Transverse colon (tissue), 4 donors: ENCODE results near the gene KHDC1.
"Not testable (repeated sequence)": the region's sequence is repeated elsewhere in the genome, so short reads cannot be mapped to it uniquely, and the experiment has no call there.

ENCODE experiments used
- EP300 ChIP-seq: sonication (generic); formaldehyde crosslinking; IDR thresholded peaks from one replicate; pipeline ENCODE4 v1.6.1; 2017; ENCODE audit warnings: antibody characterized with exemption, low read depth
- POLR2AphosphoS5 ChIP-seq, 3 donors: sonication (generic); formaldehyde crosslinking; IDR thresholded peaks; one replicate each; pipeline ENCODE4 v1.6.1; 2016; ENCODE audit warnings: antibody characterized with exemption in 3 of 3
- TF ChIP-seq, protein P1 (sequence below), 5 experiments: fragments of 200-600 bp in 3 of 5; fragments of 450-650 bp in 2 of 5; sonication (generic) in 3 of 5; IDR thresholded peaks; 1 replicate in 2 of 5; 2 replicates in 3 of 5; pipeline ENCODE4 v1.5.1; 2016 to 2017; ENCODE audit warnings: antibody characterized with exemption in 5 of 5, inconsistent platforms in 3 of 5, mild to moderate bottlenecking in 2 of 5, moderate library complexity in 1 of 5

DNA sequence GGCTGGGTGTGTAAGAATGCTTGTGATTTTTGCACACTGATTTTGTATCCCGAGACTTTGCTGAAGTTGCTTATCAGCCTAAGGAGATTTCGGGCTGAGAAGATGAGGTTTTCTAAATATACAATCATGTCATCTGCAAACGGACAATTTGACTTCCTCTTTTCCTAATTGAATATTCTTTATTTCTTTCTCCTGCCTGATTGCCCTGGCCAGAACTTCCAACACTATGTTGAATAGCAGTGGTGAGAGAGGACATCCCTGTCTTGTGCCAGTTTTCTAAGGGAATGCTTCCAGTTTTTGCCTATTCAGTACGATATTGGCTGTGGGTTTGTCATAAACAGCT lies 47.5 kb upstream of the KHDC1 start:
- not testable (repeated sequence) for TF ChIP-seq EP300; POLR2AphosphoS5 (IDR thresholded peaks at IDR 0.05)
- TF ChIP-seq, protein P1, sequence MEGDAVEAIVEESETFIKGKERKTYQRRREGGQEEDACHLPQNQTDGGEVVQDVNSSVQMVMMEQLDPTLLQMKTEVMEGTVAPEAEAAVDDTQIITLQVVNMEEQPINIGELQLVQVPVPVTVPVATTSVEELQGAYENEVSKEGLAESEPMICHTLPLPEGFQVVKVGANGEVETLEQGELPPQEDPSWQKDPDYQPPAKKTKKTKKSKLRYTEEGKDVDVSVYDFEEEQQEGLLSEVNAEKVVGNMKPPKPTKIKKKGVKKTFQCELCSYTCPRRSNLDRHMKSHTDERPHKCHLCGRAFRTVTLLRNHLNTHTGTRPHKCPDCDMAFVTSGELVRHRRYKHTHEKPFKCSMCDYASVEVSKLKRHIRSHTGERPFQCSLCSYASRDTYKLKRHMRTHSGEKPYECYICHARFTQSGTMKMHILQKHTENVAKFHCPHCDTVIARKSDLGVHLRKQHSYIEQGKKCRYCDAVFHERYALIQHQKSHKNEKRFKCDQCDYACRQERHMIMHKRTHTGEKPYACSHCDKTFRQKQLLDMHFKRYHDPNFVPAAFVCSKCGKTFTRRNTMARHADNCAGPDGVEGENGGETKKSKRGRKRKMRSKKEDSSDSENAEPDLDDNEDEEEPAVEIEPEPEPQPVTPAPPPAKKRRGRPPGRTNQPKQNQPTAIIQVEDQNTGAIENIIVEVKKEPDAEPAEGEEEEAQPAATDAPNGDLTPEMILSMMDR (IDR thresholded peaks at IDR 0.05) = not testable (repeated sequence)
